ENCODE results near the gene IFITM1. TPM values are rescaled to one million over a fixed set of nuclear protein-coding genes. Genes with fewer than 3 reads are reported as not detected.
A peak's percentile ranks its signal among the peaks of the same experiment; 100 is the strongest.
"Not testable (repeated sequence)": the region's sequence is repeated elsewhere in the genome, so short reads cannot be mapped to it uniquely, and the experiment has no call there.

IFITM1 gene
- total RNA-seq, 1 experiment from 2014 or later, result 14.3 TPM

GRCh38 chr11:326592-326841 is 12.7 kb downstream of the IFITM1 start:
- DNase-seq (ENCODE audit: low read depth), result no peak

- no peak for DNase-seq (ENCODE audit: low read depth)
Observed at GRCh38 chr11:326842-327580, 13.2 kb downstream of the IFITM1 start.

- no peak for DNase-seq (ENCODE audit: low read depth)
Observed at GRCh38 chr11:327581-327923, 13.7 kb downstream of the IFITM1 start.

DNA sequence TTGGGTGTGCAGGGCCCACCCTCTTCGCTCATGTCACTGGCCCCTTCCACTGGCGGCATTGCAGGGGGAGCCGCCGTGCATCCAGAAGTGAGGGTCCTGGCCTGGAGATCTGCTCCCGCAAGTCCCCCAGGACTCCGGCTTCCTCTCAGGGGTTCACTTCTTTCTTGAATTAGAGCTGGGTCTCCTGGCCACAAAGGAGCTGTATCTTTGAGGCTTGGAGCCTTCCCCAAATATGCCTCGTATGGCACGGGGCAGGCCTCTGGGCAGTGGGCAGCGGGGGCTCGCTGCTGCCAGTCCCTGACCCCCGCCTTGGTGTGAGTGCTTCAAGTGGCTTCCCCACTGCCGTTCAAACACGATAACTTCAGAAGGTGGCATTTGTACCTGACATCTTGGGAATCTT is 14.2 kb downstream of the IFITM1 start:
- no peak for DNase-seq (ENCODE audit: low read depth)

GRCh38 chr11:328516-329100 is 14.8 kb downstream of the IFITM1 start:
- not testable (repeated sequence) for DNase-seq (ENCODE audit: low read depth)

GRCh38 chr11:329886-330253 is 16.0 kb downstream of the IFITM1 start:
- DNase-seq (ENCODE audit: low read depth), result no peak

- no peak for DNase-seq (ENCODE audit: low read depth)
Observed at GRCh38 chr11:330307-330693, 16.5 kb downstream of the IFITM1 start.

DNA sequence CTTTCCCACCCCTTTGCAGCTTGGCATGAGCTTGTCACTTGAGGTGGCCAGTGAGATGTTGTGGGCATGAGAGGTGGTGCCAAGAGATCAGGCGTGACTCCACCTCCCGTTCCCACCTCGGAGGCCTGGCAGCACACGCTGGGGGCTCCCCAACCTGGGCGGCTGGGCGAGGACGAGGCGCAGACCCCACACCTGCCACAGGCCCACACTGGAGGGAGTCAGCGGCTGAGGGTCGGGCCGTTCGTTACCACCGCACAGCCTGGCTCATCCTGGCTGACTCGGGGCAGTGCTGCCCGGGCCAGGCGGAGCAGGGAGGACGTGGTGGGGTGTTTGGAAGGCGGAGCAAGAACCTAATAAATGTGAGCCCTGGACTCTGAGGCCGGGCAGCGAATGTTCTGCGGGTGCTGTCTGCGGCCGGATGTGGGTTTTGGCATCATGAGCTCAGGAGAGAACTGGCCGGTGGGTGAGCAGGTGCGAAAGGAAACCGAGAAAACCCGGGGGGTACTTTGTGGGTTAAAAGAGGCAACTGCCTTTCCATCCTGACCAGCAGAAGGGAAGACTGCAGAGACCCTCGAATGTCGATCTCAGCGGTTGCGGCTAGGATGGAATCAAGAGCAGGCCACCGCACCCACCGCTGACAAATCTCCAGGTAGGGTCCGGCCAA is 17.0 kb downstream of the IFITM1 start:
- DNase-seq (ENCODE audit: low read depth), result no peak

DNA sequence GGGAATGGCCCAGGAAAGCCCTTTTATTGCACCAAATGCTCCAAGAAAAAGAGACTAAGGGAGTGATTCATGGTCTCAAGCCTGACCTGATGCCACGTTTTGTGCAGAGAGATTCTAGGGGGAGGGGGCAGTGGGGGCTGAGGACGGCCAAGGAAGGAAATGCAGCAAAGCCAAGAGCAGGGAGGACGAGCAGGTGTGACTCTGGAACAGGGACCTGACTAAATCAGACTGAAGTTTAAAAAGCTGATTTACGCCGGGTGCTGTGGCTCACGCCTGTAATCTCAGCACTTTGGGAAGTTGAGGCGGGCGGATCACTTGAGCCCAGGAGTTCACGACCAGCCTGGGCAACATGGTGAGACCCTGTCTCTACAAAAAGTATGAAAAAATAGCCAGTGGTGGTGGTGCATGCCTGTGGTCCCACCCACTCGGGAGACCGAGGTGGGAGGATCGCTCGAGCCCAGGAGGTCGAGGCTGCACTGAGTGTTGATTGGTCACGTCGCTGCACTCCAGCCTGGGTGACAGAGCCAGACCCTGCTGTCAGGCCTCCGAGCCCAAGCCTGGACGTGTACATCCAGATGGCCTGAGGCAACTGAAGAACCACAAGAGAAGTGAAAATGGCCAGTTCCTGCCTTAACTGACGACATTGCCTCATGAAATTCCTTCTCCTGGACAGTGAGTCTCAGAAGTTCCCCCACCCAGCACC is 17.7 kb downstream of the IFITM1 start:
- no peak for DNase-seq (ENCODE audit: low read depth)

- no peak for DNase-seq (ENCODE audit: low read depth)
Observed at GRCh38 chr11:332651-333480, 19.0 kb downstream of the IFITM1 start.

- not testable (repeated sequence) for DNase-seq (ENCODE audit: low read depth)
Observed at GRCh38 chr11:333616-334263, 19.9 kb downstream of the IFITM1 start.

- no peak for DNase-seq (ENCODE audit: low read depth)
Observed at GRCh38 chr11:334264-334994, 20.6 kb downstream of the IFITM1 start.

GRCh38 chr11:335779-336658 is 22.2 kb downstream of the IFITM1 start:
- DNase-seq (ENCODE audit: low read depth), result no peak

DNA sequence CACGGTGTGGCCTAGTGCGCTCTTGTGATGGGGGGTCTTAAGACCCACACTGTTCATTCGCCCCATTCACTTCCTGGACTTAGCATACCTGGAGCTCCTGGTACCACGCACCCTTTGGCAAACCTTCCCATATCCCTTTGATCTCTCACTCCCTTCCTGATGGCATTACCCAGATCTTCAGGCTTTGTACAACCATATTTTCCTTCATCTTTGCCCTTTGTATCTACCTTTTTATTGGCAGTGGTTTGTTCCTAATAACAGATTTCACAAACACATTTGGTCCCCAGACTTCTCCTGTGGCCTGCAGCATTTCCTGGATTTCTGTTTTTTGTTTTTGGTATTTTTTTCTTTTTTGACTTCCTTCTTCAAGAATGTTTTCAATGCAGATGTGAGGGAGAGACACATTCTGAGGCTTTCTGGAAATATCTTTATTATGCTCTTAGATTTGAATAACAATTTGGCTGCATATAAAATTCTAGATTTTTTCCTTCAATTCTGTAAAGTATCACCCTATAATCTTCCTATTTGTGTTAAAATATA is 22.9 kb downstream of the IFITM1 start:
- DNase-seq (ENCODE audit: low read depth), result no peak

- DNase-seq (ENCODE audit: low read depth), result no peak
Observed at GRCh38 chr11:337711-338110, 23.9 kb downstream of the IFITM1 start.

- no peak for DNase-seq (ENCODE audit: low read depth)
Observed at GRCh38 chr11:339963-340362, 26.1 kb downstream of the IFITM1 start.

GRCh38 chr11:340539-341512 is 27.0 kb downstream of the IFITM1 start:
- no peak for DNase-seq (ENCODE audit: low read depth)

GRCh38 chr11:342328-342727 is 28.5 kb downstream of the IFITM1 start:
- peak; percentile 62 for DNase-seq (ENCODE audit: low read depth)
